ENCODE data around the gene CHD1. TPM values are rescaled to one million over a fixed set of nuclear protein-coding genes. Genes with fewer than 3 reads are reported as not detected.

The CHD1 gene
- total RNA-seq, 4 donors from 2014 or later, result 25.0 to 44.3 (median 33.8) TPM

DNA sequence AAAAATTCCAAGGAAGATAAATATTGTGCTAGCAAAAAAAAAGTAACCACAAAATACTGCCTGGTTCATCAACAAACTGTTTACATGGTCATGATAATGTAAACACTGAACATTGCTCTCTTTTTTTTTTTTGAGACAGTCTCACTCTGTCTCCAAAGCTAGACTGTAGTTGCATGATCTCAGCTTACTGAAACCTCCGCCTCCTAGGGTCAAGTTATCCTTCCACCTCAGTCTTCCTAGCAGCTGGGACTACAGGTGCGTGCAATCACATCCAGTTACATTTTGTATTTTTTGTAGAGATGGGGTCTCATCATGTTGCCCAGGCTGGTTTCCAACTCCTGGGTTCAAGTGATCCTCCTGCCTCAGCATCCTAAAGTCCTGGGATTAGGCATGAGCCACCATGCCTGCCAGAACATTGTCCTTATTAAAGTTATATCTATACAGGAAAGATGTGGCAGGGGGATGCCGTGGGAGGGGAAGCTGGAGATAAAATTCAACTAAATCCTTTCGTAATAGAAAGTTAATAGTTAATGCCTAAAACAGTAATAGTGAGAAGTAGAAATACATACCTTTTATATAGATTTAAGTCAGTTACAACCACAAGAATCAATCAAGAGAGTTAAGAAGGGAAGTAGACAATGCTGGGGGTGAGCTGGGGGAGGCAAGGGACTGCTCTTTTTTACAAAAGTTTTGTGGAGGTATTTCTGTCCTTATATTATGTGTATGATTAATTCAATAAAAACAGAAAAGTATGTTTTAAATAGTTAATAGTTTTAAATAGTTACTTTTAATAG lies 103.0 kb downstream of the CHD1 start:
- no peaks in the 10 kb centered on the region for H3K4me1 ChIP-seq
- H3K36me3 ChIP-seq, result no peaks in the 10 kb centered on the region
- intact Hi-C loops (cut with DNase I; ENCODE audit: low total_unique reads), result loop anchor here (2.0 to 5.0 kb wide), 3 partner anchors 39 to 1595 kb away; no protein-coding TSS in a partner anchor
- in situ Hi-C loops (cut with MboI; ENCODE audit: low sequenced_read_pairs in 4 of 4), result loop anchor here in 1 of 4 donors (25.0 kb wide), 1 partner anchor 1588 kb away; no protein-coding TSS in a partner anchor
- H3K4me3 ChIP-seq, result no peak overlapping the region
- no peaks in the 10 kb centered on the region for H3K27me3 ChIP-seq
- H3K9me3 ChIP-seq, result no peaks in the 10 kb centered on the region
- no peak for TF ChIP-seq POLR2A (IDR thresholded peaks at IDR 0.05)
- TF ChIP-seq, protein P1, sequence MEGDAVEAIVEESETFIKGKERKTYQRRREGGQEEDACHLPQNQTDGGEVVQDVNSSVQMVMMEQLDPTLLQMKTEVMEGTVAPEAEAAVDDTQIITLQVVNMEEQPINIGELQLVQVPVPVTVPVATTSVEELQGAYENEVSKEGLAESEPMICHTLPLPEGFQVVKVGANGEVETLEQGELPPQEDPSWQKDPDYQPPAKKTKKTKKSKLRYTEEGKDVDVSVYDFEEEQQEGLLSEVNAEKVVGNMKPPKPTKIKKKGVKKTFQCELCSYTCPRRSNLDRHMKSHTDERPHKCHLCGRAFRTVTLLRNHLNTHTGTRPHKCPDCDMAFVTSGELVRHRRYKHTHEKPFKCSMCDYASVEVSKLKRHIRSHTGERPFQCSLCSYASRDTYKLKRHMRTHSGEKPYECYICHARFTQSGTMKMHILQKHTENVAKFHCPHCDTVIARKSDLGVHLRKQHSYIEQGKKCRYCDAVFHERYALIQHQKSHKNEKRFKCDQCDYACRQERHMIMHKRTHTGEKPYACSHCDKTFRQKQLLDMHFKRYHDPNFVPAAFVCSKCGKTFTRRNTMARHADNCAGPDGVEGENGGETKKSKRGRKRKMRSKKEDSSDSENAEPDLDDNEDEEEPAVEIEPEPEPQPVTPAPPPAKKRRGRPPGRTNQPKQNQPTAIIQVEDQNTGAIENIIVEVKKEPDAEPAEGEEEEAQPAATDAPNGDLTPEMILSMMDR (IDR thresholded peaks at IDR 0.05 in 4 of 5, conservative IDR thresholded peaks at IDR 0.05 in 1 of 5), result no peak
- DNase-seq, result no peak
- H3K27ac ChIP-seq, result no peak overlapping the region
- no peak for ATAC-seq

DNA sequence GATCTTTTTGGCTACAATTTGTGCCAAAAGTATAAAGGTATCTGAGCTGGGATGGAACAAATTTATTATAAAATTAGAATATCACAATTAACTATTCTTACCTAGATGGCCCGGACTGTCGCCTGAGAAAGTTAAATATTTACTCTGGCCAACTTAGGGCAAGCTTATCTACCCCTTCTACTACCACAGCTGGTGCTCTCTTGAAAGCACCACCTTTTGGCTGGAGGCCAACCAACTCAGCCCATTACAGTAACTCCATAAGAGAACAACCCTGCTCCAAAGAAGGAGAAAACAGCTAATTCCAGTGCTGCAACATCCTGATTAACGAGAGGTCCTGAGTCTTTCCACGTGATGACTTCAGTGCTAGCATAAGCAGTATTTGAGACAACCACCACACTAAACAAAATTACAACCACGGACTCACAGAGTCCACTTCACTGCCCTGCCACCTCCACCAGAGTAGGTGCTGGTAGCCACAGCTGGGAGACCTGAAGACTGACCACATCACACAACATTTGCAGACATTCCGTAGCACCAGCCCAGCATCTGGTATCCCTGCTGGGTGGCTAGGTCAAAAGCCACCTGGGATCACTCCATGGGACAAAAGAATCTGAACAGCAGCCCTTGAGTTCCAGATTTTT lies 112.1 kb downstream of the CHD1 start:
- Histone ChIP-seq H3K9me3 (no peaks in the 10 kb centered on the region), H3K27me3 (no peaks in the 10 kb centered on the region), H3K4me1 (no peaks in the 10 kb centered on the region), H3K4me3 (no peak overlapping the region), H3K27ac (no peak overlapping the region), H3K36me3 (no peaks in the 10 kb centered on the region)
- TF ChIP-seq, protein P1 (IDR thresholded peaks at IDR 0.05 in 4 of 5, conservative IDR thresholded peaks at IDR 0.05 in 1 of 5), result no peak
- TF ChIP-seq POLR2A (IDR thresholded peaks at IDR 0.05), result no peak
- intact Hi-C loops (cut with DNase I; ENCODE audit: low total_unique reads), result no loop called here
- ATAC-seq, result no peak
- no peak for DNase-seq
- in situ Hi-C loops (cut with MboI; ENCODE audit: low sequenced_read_pairs in 4 of 4), result loop anchor here in 1 of 4 donors (25.0 kb wide), 1 partner anchor 1604 kb away; no protein-coding TSS in a partner anchor

DNA sequence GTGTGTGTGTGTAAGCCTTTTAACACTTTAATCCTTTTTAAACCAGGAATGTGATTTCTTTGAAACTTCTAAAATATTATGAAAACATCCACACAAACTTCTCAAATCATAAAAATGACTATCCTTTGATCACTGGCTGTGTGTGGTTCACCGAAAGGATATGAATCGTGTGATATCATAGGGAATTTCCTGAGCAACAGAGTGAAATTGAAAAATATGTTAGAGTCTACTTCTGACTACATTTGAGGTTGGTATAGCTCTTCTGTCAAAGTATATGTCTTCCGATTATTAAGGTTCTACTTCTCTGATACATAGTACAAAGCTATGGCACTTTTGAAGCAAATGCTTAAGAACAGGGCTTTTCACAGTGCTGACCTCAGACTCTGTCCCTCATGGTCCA lies 115.1 kb downstream of the CHD1 start:
- Histone ChIP-seq H3K4me3 (no peak overlapping the region), H3K9me3 (no peaks in the 10 kb centered on the region), H3K27me3 (no peaks in the 10 kb centered on the region), H3K4me1 (no peaks in the 10 kb centered on the region), H3K27ac (no peak overlapping the region), H3K36me3 (no peaks in the 10 kb centered on the region)
- intact Hi-C loops (cut with DNase I; ENCODE audit: low total_unique reads), result no loop called here
- in situ Hi-C loops (cut with MboI; ENCODE audit: low sequenced_read_pairs in 4 of 4), result loop anchor here in 1 of 4 donors (25.0 kb wide), 1 partner anchor 1601 kb away; no protein-coding TSS in a partner anchor
- TF ChIP-seq POLR2A (IDR thresholded peaks at IDR 0.05), result no peak
- TF ChIP-seq, protein P1 (IDR thresholded peaks at IDR 0.05 in 4 of 5, conservative IDR thresholded peaks at IDR 0.05 in 1 of 5), result no peak
- DNase-seq (no peak), ATAC-seq (no peak)

DNA sequence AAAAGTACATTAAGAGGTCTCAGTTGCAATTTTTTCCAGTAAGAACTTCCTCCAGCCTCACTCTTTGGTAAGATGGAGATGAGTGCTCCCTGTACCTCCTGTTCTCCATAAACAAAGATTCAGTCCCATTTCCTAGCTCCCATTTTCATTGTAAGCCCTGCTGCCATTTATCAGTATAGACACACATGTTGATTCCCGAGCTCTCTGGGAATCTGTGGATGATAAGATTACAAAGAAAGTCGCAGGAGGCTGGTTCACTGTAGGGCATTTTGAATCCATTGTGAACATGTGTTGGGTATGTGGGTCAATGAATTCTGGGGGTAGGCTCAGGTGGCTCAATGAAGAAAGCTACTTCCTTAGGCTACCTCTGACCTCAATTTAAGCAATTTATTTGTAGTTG lies 118.6 kb downstream of the CHD1 start:
- intact Hi-C loops (cut with DNase I; ENCODE audit: low total_unique reads), result no loop called here
- H3K4me3 ChIP-seq, result no peak overlapping the region
- in situ Hi-C loops (cut with MboI; ENCODE audit: low sequenced_read_pairs in 4 of 4), result loop anchor here in 1 of 4 donors (25.0 kb wide), 1 partner anchor 1598 kb away; no protein-coding TSS in a partner anchor
- ATAC-seq, result no peak
- H3K27ac ChIP-seq, result no peak overlapping the region
- H3K4me1 ChIP-seq, result no peaks in the 10 kb centered on the region
- H3K36me3 ChIP-seq, result no peaks in the 10 kb centered on the region
- TF ChIP-seq, protein P1 (IDR thresholded peaks at IDR 0.05 in 4 of 5, conservative IDR thresholded peaks at IDR 0.05 in 1 of 5), result no peak
- TF ChIP-seq POLR2A (IDR thresholded peaks at IDR 0.05), result no peak
- no peak for DNase-seq
- peaks cover 0 to 6% (median 4%) of the 10 kb centered on the region in 3 donors for H3K9me3 ChIP-seq
- H3K27me3 ChIP-seq, result no peaks in the 10 kb centered on the region
